Stimulated activated CD8-positive, alpha-beta memory T cell treated with anti-CD3 and anti-CD28 coated beads, Interleukin-4, amount 100 ng/mL, for 48 hours (primary cell): ENCODE measurements around the gene RAPGEF5.
"Not testable (repeated sequence)": the region's sequence is repeated elsewhere in the genome, so short reads cannot be mapped to it uniquely, and the experiment has no call there.

ENCODE experiments used
- DNase-seq: peaks from one replicate; pipeline ENCODE4 v3.0.0-alpha.2; 2020

RAPGEF5 gene

GRCh38 chr7:22108151-22108845 lies 248.7 kb downstream of the RAPGEF5 start:
- DNase-seq, result no peak

GRCh38 chr7:22105550-22105949 lies 251.4 kb downstream of the RAPGEF5 start:
- no peak for DNase-seq

- no peak for DNase-seq
Measured at GRCh38 chr7:22094413-22095342, 262.3 kb downstream of the RAPGEF5 start.

- no peak for DNase-seq
Measured at GRCh38 chr7:22093936-22094335, 263.0 kb downstream of the RAPGEF5 start.

- DNase-seq, result no peak
Measured at GRCh38 chr7:22093001-22093400, 264.0 kb downstream of the RAPGEF5 start.

- not testable (repeated sequence) for DNase-seq
Measured at GRCh38 chr7:22090958-22091525, 265.9 kb downstream of the RAPGEF5 start.

- no peak for DNase-seq
Measured at GRCh38 chr7:22090512-22090911, 266.4 kb downstream of the RAPGEF5 start.

GRCh38 chr7:22090107-22090506 lies 266.8 kb downstream of the RAPGEF5 start:
- DNase-seq, result no peak

GRCh38 chr7:22088827-22089226 lies 268.1 kb downstream of the RAPGEF5 start:
- DNase-seq, result no peak

GRCh38 chr7:22087861-22088260 lies 269.1 kb downstream of the RAPGEF5 start:
- DNase-seq, result no peak

GRCh38 chr7:22083704-22084240 lies 273.2 kb downstream of the RAPGEF5 start:
- DNase-seq, result no peak

- DNase-seq, result peak; percentile 94
Measured at GRCh38 chr7:22082886-22083703, 273.9 kb downstream of the RAPGEF5 start.

- DNase-seq, result no peak
Measured at GRCh38 chr7:22082553-22082885, 274.4 kb downstream of the RAPGEF5 start.

- DNase-seq, result not testable (repeated sequence)
Measured at GRCh38 chr7:22080219-22080618, 276.7 kb downstream of the RAPGEF5 start.

GRCh38 chr7:22078872-22079271 lies 278.1 kb downstream of the RAPGEF5 start:
- not testable (repeated sequence) for DNase-seq

- DNase-seq, result no peak
Measured at GRCh38 chr7:22075561-22075960, 281.4 kb downstream of the RAPGEF5 start.

- no peak for DNase-seq
Measured at GRCh38 chr7:22074897-22075296, 282.1 kb downstream of the RAPGEF5 start.
